K562 (cell line): ENCODE results near the gene ANP32B. TPM values are rescaled to one million over a fixed set of nuclear protein-coding genes. Genes with fewer than 3 reads are reported as not detected.

ENCODE experiments used
- AFF4 ChIP-seq: sonication (generic); formaldehyde crosslinking; IDR thresholded peaks from 2 replicates; pipeline ENCODE4 v1.8.0; 2023; ENCODE audit warnings: mild to moderate bottlenecking, missing genetic modification reagents
- DIDO1 ChIP-seq: fragments of 450-650 bp; IDR thresholded peaks from 2 replicates; pipeline ENCODE4 v1.6.1; 2016; ENCODE audit warnings: low read depth, missing biosample characterization, missing genetic modification characterization
- E4F1 ChIP-seq: fragments of 250-450 bp; sonication (Bioruptor Pico); IDR thresholded peaks from 2 replicates; pipeline ENCODE4 v1.5.0; 2021; ENCODE audit warnings: mild to moderate bottlenecking, borderline replicate concordance
- HNRNPUL1 ChIP-seq: fragments of 200-400 bp; formaldehyde crosslinking; IDR thresholded peaks from 2 replicates; pipeline ENCODE4 v1.6.1; 2017; ENCODE audit warnings: low read length
- POU5F1 ChIP-seq: fragments of 150-350 bp; IDR thresholded peaks from 2 replicates; pipeline ENCODE4 v1.6.1; 2014; ENCODE audit warnings: borderline replicate concordance, low read length, low read depth, mild to moderate bottlenecking; ENCODE audit not compliant: partially characterized antibody
- RBM34 ChIP-seq: fragments of 200-400 bp; formaldehyde crosslinking; IDR thresholded peaks from 2 replicates; pipeline ENCODE4 v1.6.1; 2018; ENCODE audit warnings: low read length, borderline replicate concordance; ENCODE audit not compliant: insufficient read depth
- SETDB1 ChIP-seq: IDR thresholded peaks from one replicate; pipeline ENCODE4 v1.6.1; 2012; ENCODE audit warnings: low read length, control low read depth, inconsistent platforms
- ZNF224 ChIP-seq: sonication (generic); formaldehyde crosslinking; IDR thresholded peaks from 2 replicates; pipeline ENCODE4 v1.8.0; 2022; ENCODE audit warnings: mild to moderate bottlenecking, missing genetic modification reagents
- ZNF280A ChIP-seq: fragments of 450-650 bp; IDR thresholded peaks from 2 replicates; pipeline ENCODE4 v1.6.1; 2018; ENCODE audit warnings: mild to moderate bottlenecking, low read depth; ENCODE audit not compliant: partially characterized antibody
- polyA plus RNA-seq, 8 experiments: library from polyadenylated mRNA; depleted of rRNA in 4 of 8; stranded (reverse) in 5 of 8; unstranded in 3 of 8; fragments of >200 nt; fragmentation: Nextera tagmentation in 2 of 8; fragmentation: Illumina TruSeq in 1 of 8; extraction: Ambion mirVana in 2 of 8; extraction: Trizol in 1 of 8; gene quantifications; 2 replicates each; pipeline versions ENCODE4 v1.2.1 to v1.2.3, GENCODE V29; 2011 to 2014; ENCODE audit warnings: inconsistent platforms in 1 of 8, missing spikeins in 1 of 8
- total RNA-seq, 7 experiments: library from RNA; depleted of rRNA in 6 of 7; stranded (reverse); fragments of >200 nt in 6 of 7; fragmentation: Illumina TruSeq in 2 of 7; extraction: Trizol in 2 of 7; gene quantifications; 2 replicates each; pipeline versions ENCODE4 v1.2.1 to v1.2.3, GENCODE V29; 2011 to 2021; ENCODE audit warnings: low replicate concordance in 1 of 7

Gene ANP32B
- total and polyA plus RNA-seq, 9 of the 15 experiments (the other 6 are each of a cell fraction or from before 2014, with no cell fraction given): 68.9 to 815 (median 141) TPM

- no peak for TF ChIP-seq E4F1 (CRISPR knock-in tag)
- no peak for TF ChIP-seq SETDB1
- TF ChIP-seq DIDO1 (tag): no peak
- TF ChIP-seq ZNF280A: no peak
- 0 out of 2 replicates have a peak, but pooled peaks have one; percentile 80 for TF ChIP-seq AFF4 (CRISPR knock-in tag)
- no peak for TF ChIP-seq RBM34
- no peak for TF ChIP-seq POU5F1
- no peak for TF ChIP-seq HNRNPUL1
- TF ChIP-seq ZNF224 (CRISPR knock-in tag): no peak
Observed at GRCh38 chr9:97982683-97983588, at the start of gene ANP32B (continued).
